ENCODE data around the gene LACTB. TPM values are rescaled to one million over a fixed set of nuclear protein-coding genes. Genes with fewer than 3 reads are reported as not detected.

The LACTB gene
- polyA plus RNA-seq, 3 donors from 2014 or later = 11.3 to 11.7 (median 11.5) TPM

Other genes with a start within 250 kb of the LACTB start
- 10 to 100 TPM in 1 of 3 donors, 1 to 10 TPM in 2; 9.1 to 11.9 (median 9.2) TPM for gene TPM1, start 79.1 kb upstream of the LACTB start, polyA plus RNA-seq
- 100 to 1,000 TPM; 135 to 198 (median 154) TPM for gene RPS27L, start 35.6 kb downstream of the LACTB start, polyA plus RNA-seq
- gene RAB8B, start 67.7 kb downstream of the LACTB start, polyA plus RNA-seq = 100 to 1,000 TPM in 1 of 3 donors, 10 to 100 TPM in 2; 64.6 to 123 (median 79.7) TPM
- gene APH1B, start 155.7 kb downstream of the LACTB start, polyA plus RNA-seq = 1 to 10 TPM; 4.8 to 7.8 (median 5.7) TPM